Fibroblast of mammary gland (primary cell): ENCODE measurements around the gene AMBRA1.

Experiments
- DNase-seq: peaks from one replicate; pipeline ENCODE4 v3.0.0-alpha.2; 2010; ENCODE audit warnings: low read depth
- H3K4me3 ChIP-seq: 2 replicates; pipeline ENCODE4 v1.5.1; 2011; ENCODE audit warnings: low read depth, mild to moderate bottlenecking, low read length, moderate library complexity; ENCODE audit not compliant: control insufficient read depth
- TF ChIP-seq, protein P1 (sequence below): conservative IDR thresholded peaks from 2 replicates; pipeline ENCODE4 v1.5.1; 2011; ENCODE audit warnings: low read depth, low read length, inconsistent platforms; ENCODE audit not compliant: control insufficient read depth, insufficient read depth

The AMBRA1 gene

GRCh38 chr11:46478196-46478595 lies 115.6 kb downstream of the AMBRA1 start:
- no peak overlapping the region for H3K4me3 ChIP-seq
- TF ChIP-seq, protein P1, sequence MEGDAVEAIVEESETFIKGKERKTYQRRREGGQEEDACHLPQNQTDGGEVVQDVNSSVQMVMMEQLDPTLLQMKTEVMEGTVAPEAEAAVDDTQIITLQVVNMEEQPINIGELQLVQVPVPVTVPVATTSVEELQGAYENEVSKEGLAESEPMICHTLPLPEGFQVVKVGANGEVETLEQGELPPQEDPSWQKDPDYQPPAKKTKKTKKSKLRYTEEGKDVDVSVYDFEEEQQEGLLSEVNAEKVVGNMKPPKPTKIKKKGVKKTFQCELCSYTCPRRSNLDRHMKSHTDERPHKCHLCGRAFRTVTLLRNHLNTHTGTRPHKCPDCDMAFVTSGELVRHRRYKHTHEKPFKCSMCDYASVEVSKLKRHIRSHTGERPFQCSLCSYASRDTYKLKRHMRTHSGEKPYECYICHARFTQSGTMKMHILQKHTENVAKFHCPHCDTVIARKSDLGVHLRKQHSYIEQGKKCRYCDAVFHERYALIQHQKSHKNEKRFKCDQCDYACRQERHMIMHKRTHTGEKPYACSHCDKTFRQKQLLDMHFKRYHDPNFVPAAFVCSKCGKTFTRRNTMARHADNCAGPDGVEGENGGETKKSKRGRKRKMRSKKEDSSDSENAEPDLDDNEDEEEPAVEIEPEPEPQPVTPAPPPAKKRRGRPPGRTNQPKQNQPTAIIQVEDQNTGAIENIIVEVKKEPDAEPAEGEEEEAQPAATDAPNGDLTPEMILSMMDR: no peak
- DNase-seq: no peak

DNA sequence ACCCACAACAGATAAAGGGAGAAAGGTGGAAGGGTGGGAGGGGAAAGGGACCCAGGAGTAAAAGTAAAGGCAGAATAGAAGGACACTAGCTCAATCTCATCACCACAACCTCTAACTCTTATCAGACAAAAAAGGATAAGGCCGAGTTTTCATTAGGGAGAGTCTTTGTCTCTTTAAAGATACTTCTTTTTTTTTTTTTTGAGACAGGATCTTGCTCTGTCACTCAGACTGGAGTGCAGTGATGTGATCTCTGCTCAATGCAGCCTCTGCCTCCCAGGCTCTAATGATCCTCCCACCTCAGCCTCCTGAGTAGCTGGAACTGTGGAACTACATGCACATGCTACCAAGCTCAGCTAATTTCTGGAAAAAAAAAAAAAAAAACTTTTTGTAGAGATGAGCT lies 116.7 kb downstream of the AMBRA1 start:
- TF ChIP-seq, protein P1: no peak

GRCh38 chr11:46475926-46476545 lies 117.8 kb downstream of the AMBRA1 start:
- H3K4me3 ChIP-seq: no peak overlapping the region
- no peak for DNase-seq
- TF ChIP-seq, protein P1: no peak

More for the DNA sequence above, 116.7 kb downstream of the AMBRA1 start:
- H3K4me3 ChIP-seq: no peak overlapping the region
- DNase-seq: no peak

- DNase-seq: no peak
- TF ChIP-seq, protein P1: no peak
Observed at GRCh38 chr11:46475051-46475925, 118.5 kb downstream of the AMBRA1 start.

DNA sequence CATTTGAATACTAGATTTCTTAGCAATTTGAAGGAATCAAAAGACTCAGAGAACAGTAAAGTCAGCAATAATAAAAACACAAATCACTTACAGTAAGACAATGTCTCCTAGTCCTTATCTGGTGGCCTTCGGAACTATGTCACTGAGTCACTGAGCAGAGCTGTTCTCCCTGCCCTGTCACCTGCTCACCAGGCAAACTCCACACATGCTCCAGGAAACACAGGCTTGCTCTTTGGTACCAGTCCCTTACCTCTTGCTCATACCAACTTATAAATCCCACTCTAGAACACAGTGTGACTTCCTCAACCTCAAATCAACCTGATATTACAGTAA lies 121.2 kb downstream of the AMBRA1 start:
- DNase-seq: no peak
- H3K4me3 ChIP-seq: no peak overlapping the region
- TF ChIP-seq, protein P1: no peak

More at GRCh38 chr11:46475051-46475925, 118.5 kb downstream of the AMBRA1 start:
- H3K4me3 ChIP-seq: no peak overlapping the region

GRCh38 chr11:46471943-46472661 lies 121.7 kb downstream of the AMBRA1 start:
- no peak for DNase-seq
- TF ChIP-seq, protein P1: no peak

More at GRCh38 chr11:46471943-46472661, 121.7 kb downstream of the AMBRA1 start:
- H3K4me3 ChIP-seq: no peak overlapping the region
